SK-N-SH (cell line): ENCODE results near the gene JAZF1. TPM values are rescaled to one million over a fixed set of nuclear protein-coding genes. Genes with fewer than 3 reads are reported as not detected.

Experiments
- CTCF ChIA-PET: fragments of 300-600, 350-600 bp; formaldehyde crosslinking; extraction: SDS; loops from one replicate; lab custom pipeline; 2021; lab: Yijun Ruan, JAX
- POLR2A ChIA-PET: fragments of 350-600 bp; sonication (Branson Sonifier 250); formaldehyde crosslinking; extraction: SDS; loops from one replicate; lab custom pipeline; 2020; ENCODE audit warnings: antibody characterized with exemption, inconsistent platforms; lab: Yijun Ruan, JAX
- DNase-seq: peaks from one replicate; pipeline ENCODE4 v3.0.0; 2012
- H2AFZ ChIP-seq: fragments of 200-600 bp; sonication (generic); 2 replicates; pipeline ENCODE4 v1.8.1; 2016; ENCODE audit warnings: antibody characterized with exemption, mild to moderate bottlenecking, low read depth
- H3F3A ChIP-seq: fragments of 200-600 bp; sonication (generic); replicated peaks from 2 replicates; pipeline ENCODE3; 2016; ENCODE audit warnings: antibody characterized with exemption, mild to moderate bottlenecking; ENCODE audit not compliant: insufficient read depth
- H3K27ac ChIP-seq, 2 experiments: fragments of 200-500 bp in 1 of 2; fragments of 200-600 bp in 1 of 2; sonication (Bioruptor generic) in 1 of 2; sonication (generic), shearing (Covaris generic) in 1 of 2; 2 replicates each; pipeline versions ENCODE4 v1.5.1 to v1.6.1; 2014 to 2016; ENCODE audit warnings: low read depth in 2 of 2, inconsistent platforms in 1 of 2, low read length in 1 of 2, mild to moderate bottlenecking in 1 of 2, mixed read lengths in 1 of 2
- H3K27me3 ChIP-seq: fragments of 200-600 bp; sonication (generic), shearing (Covaris generic); 2 replicates; pipeline ENCODE4 v1.6.1; 2016; ENCODE audit warnings: mixed run types; ENCODE audit not compliant: insufficient read depth
- H3K36me3 ChIP-seq, 2 experiments: fragments of 200-500 bp in 1 of 2; fragments of 200-600 bp in 1 of 2; sonication (Bioruptor generic) in 1 of 2; sonication (generic) in 1 of 2; replicated peaks in 1 of 2; 2 replicates each; pipeline versions ENCODE3 to v1.5.1; 2014 to 2016; ENCODE audit warnings: low read length in 1 of 2, mild to moderate bottlenecking in 1 of 2; ENCODE audit not compliant: insufficient read depth in 2 of 2, control insufficient read depth in 1 of 2
- H3K4me1 ChIP-seq, 2 experiments: fragments of 200-500 bp in 1 of 2; fragments of 200-600 bp in 1 of 2; sonication (Bioruptor generic) in 1 of 2; sonication (generic), shearing (Covaris generic) in 1 of 2; 2 replicates each; pipeline versions ENCODE4 v1.5.1 to v1.6.1; 2014 to 2016; ENCODE audit warnings: low read depth in 1 of 2, low read length in 1 of 2, mixed run types in 1 of 2; ENCODE audit not compliant: insufficient read depth in 2 of 2, control insufficient read depth in 1 of 2
- H3K4me2 ChIP-seq: fragments of 200-600 bp; sonication (generic), shearing (Covaris generic); 2 replicates; pipeline ENCODE4 v1.6.1; 2017; ENCODE audit warnings: mixed run types
- H3K4me3 ChIP-seq, 2 experiments: fragments of 200-500 bp in 1 of 2; fragments of 200-600 bp in 1 of 2; sonication (Bioruptor generic) in 1 of 2; sonication (generic), shearing (Covaris generic) in 1 of 2; 2 replicates each; pipeline versions ENCODE4 v1.5.1 to v1.8.1; 2014 to 2016; ENCODE audit warnings: low read depth in 2 of 2, inconsistent platforms in 1 of 2, low read length in 1 of 2, mild to moderate bottlenecking in 1 of 2, mixed read lengths in 1 of 2, moderate library complexity in 1 of 2
- H3K79me2 ChIP-seq: fragments of 200-600 bp; sonication (generic); 2 replicates; pipeline ENCODE4 v1.8.1; 2017; ENCODE audit warnings: mild to moderate bottlenecking; ENCODE audit not compliant: insufficient read depth
- H3K9ac ChIP-seq: fragments of 200-600 bp; sonication (generic); 2 replicates; pipeline ENCODE4 v1.6.1; 2017; ENCODE audit warnings: mixed run types
- H3K9me2 ChIP-seq: fragments of 200-600 bp; sonication (generic); 2 replicates; pipeline ENCODE4 v1.6.1; 2017; ENCODE audit warnings: mixed run types
- H3K9me3 ChIP-seq: fragments of 200-600 bp; sonication (generic); 2 replicates; pipeline ENCODE4 v1.6.1; 2017; ENCODE audit warnings: mixed run types, mild to moderate bottlenecking, moderate library complexity
- H4K20me1 ChIP-seq: fragments of 200-600 bp; sonication (generic); 2 replicates; pipeline ENCODE4 v1.6.1; 2017; ENCODE audit warnings: mild to moderate bottlenecking, mixed run types; ENCODE audit not compliant: insufficient read depth
- ELF1 ChIP-seq: IDR thresholded peaks from 2 replicates; pipeline ENCODE4 v1.4.0; 2012
- EP300 ChIP-seq, 2 experiments: IDR thresholded peaks; 2 replicates each; pipeline versions ENCODE4 v1.4.0 to v1.6.1; 2012; ENCODE audit warnings: borderline replicate concordance in 1 of 2, low read depth in 1 of 2, low read length in 1 of 2
- EZH2phosphoT487 ChIP-seq: fragments of 200-600 bp; sonication (generic); IDR thresholded peaks from 2 replicates; pipeline ENCODE4 v1.6.1; 2017; ENCODE audit warnings: low read depth, mixed run types, mild to moderate bottlenecking, antibody characterized with exemption, moderate library complexity, borderline replicate concordance
- FOSL2 ChIP-seq: IDR thresholded peaks from 2 replicates; pipeline ENCODE4 v1.4.0; 2012; ENCODE audit warnings: low read depth, mild to moderate bottlenecking, moderate library complexity, borderline replicate concordance
- FOXJ3 ChIP-seq: sonication (generic); formaldehyde crosslinking; IDR thresholded peaks from 2 replicates; pipeline ENCODE4 v1.5.1; 2020; ENCODE audit warnings: mild to moderate bottlenecking, missing genetic modification reagents
- FOXM1 ChIP-seq: IDR thresholded peaks from 2 replicates; pipeline ENCODE4 v1.4.0; 2012; ENCODE audit warnings: low read depth, mild to moderate bottlenecking
- GABPA ChIP-seq: IDR thresholded peaks from 2 replicates; pipeline ENCODE4 v1.4.0; 2012; ENCODE audit warnings: low read depth, mild to moderate bottlenecking
- GATA2 ChIP-seq: sonication (generic); formaldehyde crosslinking; IDR thresholded peaks from 2 replicates; pipeline ENCODE4 v1.5.0; 2020; ENCODE audit warnings: mild to moderate bottlenecking, missing genetic modification reagents
- IRF3 ChIP-seq: fragments of 150-350 bp; IDR thresholded peaks from 2 replicates; pipeline ENCODE4 v1.6.1; 2016; ENCODE audit warnings: mild to moderate bottlenecking, low read depth, low read length
- MEF2A ChIP-seq: IDR thresholded peaks from 2 replicates; pipeline ENCODE4 v1.4.0; 2012; ENCODE audit warnings: low read depth, borderline replicate concordance
- MXI1 ChIP-seq: IDR thresholded peaks from 2 replicates; pipeline ENCODE4 v1.6.1; 2012; ENCODE audit warnings: mild to moderate bottlenecking, low read depth, low read length, improper control_type of control experiment
- NFIC ChIP-seq: IDR thresholded peaks from 2 replicates; pipeline ENCODE4 v1.4.0; 2012; ENCODE audit warnings: borderline replicate concordance
- RAD21 ChIP-seq: IDR thresholded peaks from 2 replicates; pipeline ENCODE4 v1.6.1; 2012; ENCODE audit warnings: mild to moderate bottlenecking, low read length
- RCOR1 ChIP-seq: fragments of 150-350 bp; IDR thresholded peaks from 2 replicates; pipeline ENCODE4 v1.6.1; 2017; ENCODE audit warnings: antibody characterized with exemption, low read length
- RFX5 ChIP-seq: IDR thresholded peaks from 2 replicates; pipeline ENCODE4 v1.6.1; 2012; ENCODE audit warnings: mild to moderate bottlenecking, improper control_type of control experiment, low read length
- SIN3A ChIP-seq: IDR thresholded peaks from 2 replicates; pipeline ENCODE4 v1.6.1; 2012; ENCODE audit warnings: low read depth, mild to moderate bottlenecking, low read length, moderate library complexity, borderline replicate concordance
- SMC3 ChIP-seq: IDR thresholded peaks from 2 replicates; pipeline ENCODE4 v1.6.1; 2012; ENCODE audit warnings: low read depth, low read length, improper control_type of control experiment
- USF1 ChIP-seq: IDR thresholded peaks from 2 replicates; pipeline ENCODE4 v1.4.0; 2012; ENCODE audit warnings: low read depth, borderline replicate concordance
- YY1 ChIP-seq: IDR thresholded peaks from 2 replicates; pipeline ENCODE4 v1.4.0; 2012; ENCODE audit warnings: low read depth, mild to moderate bottlenecking
- WGBS: methylation state at CpG from one replicate; pipeline ENCODE4 v1.1.6; 2017; ENCODE audit warnings: low lambda C conversion rate; 5-methylcytosine and 5-hydroxymethylcytosine counted together
- polyA plus RNA-seq, 3 experiments: library from polyadenylated mRNA; depleted of rRNA; stranded (reverse); fragments of >200 nt; gene quantifications; 2 replicates each; pipeline ENCODE4 v1.2.3, GENCODE V29; 2012
- TF ChIP-seq, protein P1 (sequence below): IDR thresholded peaks from 2 replicates; pipeline ENCODE4 v1.4.0; 2012; ENCODE audit warnings: low read depth, borderline replicate concordance
- TF ChIP-seq, protein P2 (sequence below): fragments of 150-350 bp; IDR thresholded peaks from 2 replicates; pipeline ENCODE4 v1.6.1; 2017; ENCODE audit warnings: antibody characterized with exemption, low read length, low read depth, borderline replicate concordance
- TF ChIP-seq, protein P3 (sequence below): IDR thresholded peaks from 2 replicates; pipeline ENCODE4 v1.6.1; 2012; ENCODE audit warnings: mild to moderate bottlenecking, low read depth, low read length, moderate library complexity
- TF ChIP-seq, protein P4 (sequence below): fragments of 200-600 bp; sonication (generic); IDR thresholded peaks from 2 replicates; pipeline ENCODE4 v1.6.1; 2017; ENCODE audit warnings: antibody characterized with exemption, mild to moderate bottlenecking, moderate library complexity

The JAZF1 gene
- polyA plus RNA-seq, 1 of the 3 experiments (the other 2 are of a cell fraction): 1.7 TPM

DNA sequence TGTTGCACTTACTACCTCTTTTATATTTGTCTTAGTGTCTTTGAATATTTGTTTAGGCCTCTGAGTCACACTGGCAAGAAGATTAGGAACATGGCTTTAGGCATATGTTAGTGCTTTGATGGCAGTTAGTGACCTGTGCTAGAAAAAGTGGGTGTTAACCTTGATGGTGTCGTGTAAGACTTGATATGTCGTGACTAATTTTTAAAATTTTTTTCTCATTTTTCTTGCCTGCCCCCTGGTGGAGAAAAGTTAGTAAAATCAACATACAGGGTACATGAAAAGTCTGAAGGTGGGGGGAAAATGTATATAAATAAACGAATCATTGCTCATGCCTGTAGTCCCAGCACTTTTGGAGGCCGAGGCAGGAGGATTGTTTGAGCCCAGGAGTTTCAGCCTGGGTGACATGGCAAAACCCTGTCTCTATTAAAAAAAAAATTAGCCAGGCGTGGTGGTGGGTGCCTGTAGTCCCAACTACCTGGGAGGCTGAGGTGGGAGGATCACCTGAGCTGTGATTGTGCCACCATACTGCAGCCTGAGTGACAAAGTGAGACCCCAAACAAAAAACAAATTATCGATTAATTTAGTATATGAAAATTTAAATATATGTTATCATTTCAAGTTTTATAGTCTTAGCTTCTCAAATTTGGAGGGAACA, 396.1 kb downstream of the JAZF1 start:
- no peak overlapping the region for H3K4me3 ChIP-seq
- peaks cover 5 to 15% of the 10 kb centered on the region in 2 experiments; a peak in 2 of 4 replicates for H3K4me1 ChIP-seq
- no peak overlapping the region for H3K9ac ChIP-seq
- H4K20me1 ChIP-seq: peaks cover 22% of the 10 kb centered on the region
- peaks cover 53 to 55% of the 10 kb centered on the region in 2 experiments for H3K36me3 ChIP-seq
- H3K4me2 ChIP-seq: no peak overlapping the region
- peaks cover 23% of the 10 kb centered on the region for H3K79me2 ChIP-seq
- H3K27me3 ChIP-seq: no peaks in the 10 kb centered on the region
- WGBS: 52% methylated on average over 6 of the region's 6 CpGs
- DNase-seq: peak; percentile 40
- no peak overlapping the region for H3K27ac ChIP-seq
- CTCF ChIA-PET: interaction anchor here (0.7 to 3.4 kb wide), 16 partner anchors 10 to 1193 kb away, joined by 3 to 22 read pairs (median 4); partner anchors contain the start of gene TAX1BP1
- H3K9me3 ChIP-seq: no peaks in the 10 kb centered on the region
- H3K9me2 ChIP-seq: no peaks in the 10 kb centered on the region
- H3F3A ChIP-seq: peaks cover 26% of the 10 kb centered on the region
- POLR2A ChIA-PET: no interaction called here
- H2AFZ ChIP-seq: no peak overlapping the region
- TF ChIP-seq SIN3A (no peak), RAD21 (peak; percentile 56), RFX5 (no peak), EZH2phosphoT487 (no peak), SMC3 (peak; percentile 46; the same call in 1 of the 2 replicates), RCOR1 (no peak), FOSL2 (no peak), USF1 (no peak), GABPA (no peak), FOXM1 (no peak), YY1 (no peak), MXI1 (no peak), ELF1 (no peak), NFIC (no peak), IRF3 (no peak), MEF2A (no peak), FOXJ3 (CRISPR knock-in tag) (no peak), GATA2 (CRISPR knock-in tag) (no peak), EP300 (IDR thresholded peaks at IDR 0.05; ENCODE audit: borderline replicate concordance in 1 of 2, low read depth in 1 of 2, low read length in 1 of 2) (no peak)
- TF ChIP-seq, protein P1, sequence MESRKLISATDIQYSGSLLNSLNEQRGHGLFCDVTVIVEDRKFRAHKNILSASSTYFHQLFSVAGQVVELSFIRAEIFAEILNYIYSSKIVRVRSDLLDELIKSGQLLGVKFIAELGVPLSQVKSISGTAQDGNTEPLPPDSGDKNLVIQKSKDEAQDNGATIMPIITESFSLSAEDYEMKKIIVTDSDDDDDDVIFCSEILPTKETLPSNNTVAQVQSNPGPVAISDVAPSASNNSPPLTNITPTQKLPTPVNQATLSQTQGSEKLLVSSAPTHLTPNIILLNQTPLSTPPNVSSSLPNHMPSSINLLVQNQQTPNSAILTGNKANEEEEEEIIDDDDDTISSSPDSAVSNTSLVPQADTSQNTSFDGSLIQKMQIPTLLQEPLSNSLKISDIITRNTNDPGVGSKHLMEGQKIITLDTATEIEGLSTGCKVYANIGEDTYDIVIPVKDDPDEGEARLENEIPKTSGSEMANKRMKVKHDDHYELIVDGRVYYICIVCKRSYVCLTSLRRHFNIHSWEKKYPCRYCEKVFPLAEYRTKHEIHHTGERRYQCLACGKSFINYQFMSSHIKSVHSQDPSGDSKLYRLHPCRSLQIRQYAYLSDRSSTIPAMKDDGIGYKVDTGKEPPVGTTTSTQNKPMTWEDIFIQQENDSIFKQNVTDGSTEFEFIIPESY: no peak
- TF ChIP-seq, protein P2, sequence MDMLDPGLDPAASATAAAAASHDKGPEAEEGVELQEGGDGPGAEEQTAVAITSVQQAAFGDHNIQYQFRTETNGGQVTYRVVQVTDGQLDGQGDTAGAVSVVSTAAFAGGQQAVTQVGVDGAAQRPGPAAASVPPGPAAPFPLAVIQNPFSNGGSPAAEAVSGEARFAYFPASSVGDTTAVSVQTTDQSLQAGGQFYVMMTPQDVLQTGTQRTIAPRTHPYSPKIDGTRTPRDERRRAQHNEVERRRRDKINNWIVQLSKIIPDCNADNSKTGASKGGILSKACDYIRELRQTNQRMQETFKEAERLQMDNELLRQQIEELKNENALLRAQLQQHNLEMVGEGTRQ: no peak
- TF ChIP-seq, protein P3, sequence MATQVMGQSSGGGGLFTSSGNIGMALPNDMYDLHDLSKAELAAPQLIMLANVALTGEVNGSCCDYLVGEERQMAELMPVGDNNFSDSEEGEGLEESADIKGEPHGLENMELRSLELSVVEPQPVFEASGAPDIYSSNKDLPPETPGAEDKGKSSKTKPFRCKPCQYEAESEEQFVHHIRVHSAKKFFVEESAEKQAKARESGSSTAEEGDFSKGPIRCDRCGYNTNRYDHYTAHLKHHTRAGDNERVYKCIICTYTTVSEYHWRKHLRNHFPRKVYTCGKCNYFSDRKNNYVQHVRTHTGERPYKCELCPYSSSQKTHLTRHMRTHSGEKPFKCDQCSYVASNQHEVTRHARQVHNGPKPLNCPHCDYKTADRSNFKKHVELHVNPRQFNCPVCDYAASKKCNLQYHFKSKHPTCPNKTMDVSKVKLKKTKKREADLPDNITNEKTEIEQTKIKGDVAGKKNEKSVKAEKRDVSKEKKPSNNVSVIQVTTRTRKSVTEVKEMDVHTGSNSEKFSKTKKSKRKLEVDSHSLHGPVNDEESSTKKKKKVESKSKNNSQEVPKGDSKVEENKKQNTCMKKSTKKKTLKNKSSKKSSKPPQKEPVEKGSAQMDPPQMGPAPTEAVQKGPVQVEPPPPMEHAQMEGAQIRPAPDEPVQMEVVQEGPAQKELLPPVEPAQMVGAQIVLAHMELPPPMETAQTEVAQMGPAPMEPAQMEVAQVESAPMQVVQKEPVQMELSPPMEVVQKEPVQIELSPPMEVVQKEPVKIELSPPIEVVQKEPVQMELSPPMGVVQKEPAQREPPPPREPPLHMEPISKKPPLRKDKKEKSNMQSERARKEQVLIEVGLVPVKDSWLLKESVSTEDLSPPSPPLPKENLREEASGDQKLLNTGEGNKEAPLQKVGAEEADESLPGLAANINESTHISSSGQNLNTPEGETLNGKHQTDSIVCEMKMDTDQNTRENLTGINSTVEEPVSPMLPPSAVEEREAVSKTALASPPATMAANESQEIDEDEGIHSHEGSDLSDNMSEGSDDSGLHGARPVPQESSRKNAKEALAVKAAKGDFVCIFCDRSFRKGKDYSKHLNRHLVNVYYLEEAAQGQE: no peak
- TF ChIP-seq, protein P4, sequence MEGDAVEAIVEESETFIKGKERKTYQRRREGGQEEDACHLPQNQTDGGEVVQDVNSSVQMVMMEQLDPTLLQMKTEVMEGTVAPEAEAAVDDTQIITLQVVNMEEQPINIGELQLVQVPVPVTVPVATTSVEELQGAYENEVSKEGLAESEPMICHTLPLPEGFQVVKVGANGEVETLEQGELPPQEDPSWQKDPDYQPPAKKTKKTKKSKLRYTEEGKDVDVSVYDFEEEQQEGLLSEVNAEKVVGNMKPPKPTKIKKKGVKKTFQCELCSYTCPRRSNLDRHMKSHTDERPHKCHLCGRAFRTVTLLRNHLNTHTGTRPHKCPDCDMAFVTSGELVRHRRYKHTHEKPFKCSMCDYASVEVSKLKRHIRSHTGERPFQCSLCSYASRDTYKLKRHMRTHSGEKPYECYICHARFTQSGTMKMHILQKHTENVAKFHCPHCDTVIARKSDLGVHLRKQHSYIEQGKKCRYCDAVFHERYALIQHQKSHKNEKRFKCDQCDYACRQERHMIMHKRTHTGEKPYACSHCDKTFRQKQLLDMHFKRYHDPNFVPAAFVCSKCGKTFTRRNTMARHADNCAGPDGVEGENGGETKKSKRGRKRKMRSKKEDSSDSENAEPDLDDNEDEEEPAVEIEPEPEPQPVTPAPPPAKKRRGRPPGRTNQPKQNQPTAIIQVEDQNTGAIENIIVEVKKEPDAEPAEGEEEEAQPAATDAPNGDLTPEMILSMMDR: peak; percentile 93
